Loucy (cell line): ENCODE results near the gene ANO10.

ENCODE experiments used
- CTCF ChIP-seq: fragments of 200-600 bp; sonication (generic); conservative IDR thresholded peaks from 2 replicates; pipeline ENCODE4 v1.5.1; 2014; ENCODE audit warnings: mild to moderate bottlenecking, antibody characterized with exemption, low read length
- EZH2phosphoT487 ChIP-seq: fragments of 200-600 bp; IDR thresholded peaks from 2 replicates; pipeline ENCODE4 v1.6.1; 2018; ENCODE audit warnings: antibody characterized with exemption, mild to moderate bottlenecking, moderate library complexity, borderline replicate concordance

GRCh38 chr3:43650345-43650744, 28.5 kb upstream of the ANO10 start:
- no peak for TF ChIP-seq CTCF
- TF ChIP-seq EZH2phosphoT487: no peak
